WTC11 (cell line): ENCODE measurements around the gene GREB1. TPM values are rescaled to one million over a fixed set of nuclear protein-coding genes. Genes with fewer than 3 reads are reported as not detected.

ENCODE experiments used
- ATAC-seq: fragments of 200-7000 bp; cut with Tn5 transposase; 2 replicates; pipeline ENCODE4 v1.10.0; 2021; ENCODE audit warnings: mild to moderate bottlenecking, moderate library complexity
- CTCF ChIA-PET: fragments of 300-600 bp; sonication (Branson Sonifier 250); formaldehyde crosslinking; loops from one replicate; lab custom pipeline; 2021; ENCODE audit warnings: antibody characterized with exemption; lab: Charles Lee
- POLR2A ChIA-PET: fragments of 350-600 bp; sonication (Branson Sonifier 250); formaldehyde crosslinking; loops from one replicate; lab custom pipeline; 2021; ENCODE audit warnings: antibody characterized with exemption; lab: Charles Lee
- DNase-seq: peaks from one replicate; pipeline ENCODE4 v3.0.0; 2021; ENCODE audit warnings: low spot score
- H3K27ac Mint-ChIP-seq: 2 replicates; pipeline ENCODE4 v1.8.0; 2021; ENCODE audit warnings: mixed read lengths
- H3K27me3 Mint-ChIP-seq: 2 replicates; pipeline ENCODE4 v1.8.0; 2021; ENCODE audit warnings: low read depth, mild to moderate bottlenecking, moderate library complexity, mixed read lengths
- H3K36me3 Mint-ChIP-seq: 2 replicates; pipeline ENCODE4 v1.8.0; 2021; ENCODE audit warnings: mixed read lengths
- H3K4me1 Mint-ChIP-seq: 2 replicates; pipeline ENCODE4 v1.8.0; 2022; ENCODE audit warnings: mixed read lengths
- H3K4me3 Mint-ChIP-seq: 2 replicates; pipeline ENCODE4 v1.8.0; 2021; ENCODE audit warnings: mild to moderate bottlenecking, moderate library complexity, mixed read lengths
- H3K9me3 Mint-ChIP-seq: 2 replicates; pipeline ENCODE4 v1.8.0; 2021; ENCODE audit warnings: mixed read lengths
- AFF4 ChIP-seq: sonication (generic); formaldehyde crosslinking; IDR thresholded peaks from 2 replicates; pipeline ENCODE4 v1.8.1; 2023; ENCODE audit warnings: mild to moderate bottlenecking, missing genetic modification reagents, borderline replicate concordance
- CDX4 ChIP-seq: fragments of 250-450 bp; sonication (Bioruptor Pico); IDR thresholded peaks from 2 replicates; pipeline ENCODE4 v1.9.0; 2021; ENCODE audit warnings: moderate library complexity, mild to moderate bottlenecking, inconsistent platforms, borderline replicate concordance
- E2F5 ChIP-seq: sonication (generic); formaldehyde crosslinking; IDR thresholded peaks from 2 replicates; pipeline ENCODE4 v1.8.1; 2022; ENCODE audit warnings: mild to moderate bottlenecking, moderate library complexity, missing genetic modification reagents
- ELF4 ChIP-seq: sonication (generic); formaldehyde crosslinking; IDR thresholded peaks from 2 replicates; pipeline ENCODE4 v1.8.1; 2022; ENCODE audit warnings: low read depth, mild to moderate bottlenecking, moderate library complexity, missing genetic modification reagents
- ESRRA ChIP-seq: sonication (generic); formaldehyde crosslinking; IDR thresholded peaks from 2 replicates; pipeline ENCODE4 v1.8.1; 2022; ENCODE audit warnings: mild to moderate bottlenecking, missing genetic modification reagents, borderline replicate concordance
- FOXK1 ChIP-seq: sonication (generic); formaldehyde crosslinking; IDR thresholded peaks from 2 replicates; pipeline ENCODE4 v1.8.0; 2022; ENCODE audit warnings: mild to moderate bottlenecking, moderate library complexity, missing genetic modification reagents
- FOXP1 ChIP-seq: sonication (generic); formaldehyde crosslinking; IDR thresholded peaks from 2 replicates; pipeline ENCODE4 v1.8.0; 2022; ENCODE audit warnings: missing genetic modification reagents, mild to moderate bottlenecking, moderate library complexity, borderline replicate concordance
- FOXP4 ChIP-seq: sonication (generic); formaldehyde crosslinking; IDR thresholded peaks from 2 replicates; pipeline ENCODE4 v1.8.0; 2022; ENCODE audit warnings: mild to moderate bottlenecking, missing genetic modification reagents
- IRF2 ChIP-seq: sonication (generic); formaldehyde crosslinking; IDR thresholded peaks from 2 replicates; pipeline ENCODE4 v1.8.0; 2022; ENCODE audit warnings: low read depth, missing genetic modification reagents, borderline replicate concordance
- MLX ChIP-seq: sonication (generic); formaldehyde crosslinking; IDR thresholded peaks from 2 replicates; pipeline ENCODE4 v1.8.1; 2023; ENCODE audit warnings: mild to moderate bottlenecking, missing genetic modification reagents, moderate library complexity
- NR2C2 ChIP-seq: sonication (generic); formaldehyde crosslinking; IDR thresholded peaks from 2 replicates; pipeline ENCODE4 v1.8.0; 2022; ENCODE audit warnings: mild to moderate bottlenecking, missing genetic modification reagents
- ZNF396 ChIP-seq: fragments of 250-450 bp; sonication (Bioruptor Pico); IDR thresholded peaks from 2 replicates; pipeline ENCODE4 v1.8.0; 2021; ENCODE audit warnings: mild to moderate bottlenecking, moderate library complexity, borderline replicate concordance
- ZNF423 ChIP-seq: fragments of 250-450 bp; sonication (Bioruptor Pico); IDR thresholded peaks from 2 replicates; pipeline ENCODE4 v2.1.2; 2022; ENCODE audit warnings: mild to moderate bottlenecking, moderate library complexity
- total RNA-seq: library from RNA; stranded (reverse); gene quantifications from 3 replicates; pipeline ENCODE4 v1.2.3, GENCODE V29; 2021
- TF ChIP-seq, protein P1 (sequence below): sonication (generic); formaldehyde crosslinking; IDR thresholded peaks from 2 replicates; pipeline ENCODE4 v1.8.1; 2023; ENCODE audit warnings: mild to moderate bottlenecking, missing genetic modification reagents, moderate library complexity
- TF ChIP-seq, protein P2 (sequence below): fragments of 250-450 bp; sonication (Bioruptor Pico); IDR thresholded peaks from 2 replicates; pipeline ENCODE4 v1.9.0; 2021; ENCODE audit warnings: mild to moderate bottlenecking, borderline replicate concordance

The GREB1 gene
- total RNA-seq, 1 experiment from 2014 or later = 35.7 TPM

DNA sequence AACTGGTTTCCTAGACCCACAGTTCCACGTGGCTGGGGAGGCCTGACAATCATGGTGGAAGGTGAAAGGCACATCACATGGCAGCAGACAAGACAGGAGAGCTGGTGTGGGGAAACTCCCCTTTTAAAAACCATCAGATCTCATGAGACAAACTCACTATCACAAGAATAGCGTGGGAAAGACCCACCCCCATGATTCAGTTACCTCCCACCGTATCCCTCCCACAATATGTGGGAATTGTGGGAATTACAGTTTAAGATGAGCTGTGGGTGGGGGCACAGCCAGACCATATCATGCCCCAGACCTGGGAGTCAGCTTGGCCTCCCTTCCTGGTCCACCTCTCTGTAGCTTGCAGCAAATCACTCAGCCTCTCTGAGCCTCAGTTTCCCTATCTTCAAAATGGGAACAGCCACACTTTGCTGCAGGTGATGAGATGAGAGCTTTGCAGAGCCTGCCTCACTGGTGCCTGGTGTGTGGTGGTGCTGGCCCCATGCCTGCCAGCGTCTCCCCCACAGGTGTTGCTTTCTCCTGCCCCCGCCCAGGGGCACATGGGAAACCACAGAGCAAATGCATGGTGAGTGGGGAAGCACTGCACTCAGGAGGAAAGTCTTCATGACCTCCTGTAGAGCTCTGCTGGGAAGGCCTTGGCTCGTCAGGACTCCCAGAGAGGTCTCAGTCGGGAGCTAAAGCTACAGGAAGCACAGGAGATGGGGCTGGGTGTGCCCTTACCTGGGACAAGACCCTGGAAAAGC is 31.1 kb downstream of the GREB1 start:
- peaks cover 9% of the 10 kb centered on the region for H3K4me1 Mint-ChIP-seq
- no peak for DNase-seq
- ChIA-PET CTCF (interaction anchor here (1.1 to 2.1 kb wide), 3 partner anchors 18 to 87 kb away, joined by 7 to 15 read pairs (median 8); no protein-coding TSS in a partner anchor), POLR2A (no interaction called here)
- no peak overlapping the region for H3K4me3 Mint-ChIP-seq
- no peak for TF ChIP-seq ZNF396 (CRISPR knock-in tag)
- TF ChIP-seq ZNF423 (CRISPR knock-in tag) = peak; percentile 36; the same call in 1 of the 2 replicates
- no peak for TF ChIP-seq ESRRA (CRISPR knock-in tag)
- TF ChIP-seq MLX (CRISPR knock-in tag) = no peak
- H3K36me3 Mint-ChIP-seq = peaks cover 8% of the 10 kb centered on the region; the same call in 1 of the 2 replicates
- no peak for ATAC-seq
- no peak overlapping the region; the same call in 1 of the 2 replicates for H3K27ac Mint-ChIP-seq
- no peaks in the 10 kb centered on the region for H3K9me3 Mint-ChIP-seq
- H3K27me3 Mint-ChIP-seq = no peaks in the 10 kb centered on the region

DNA sequence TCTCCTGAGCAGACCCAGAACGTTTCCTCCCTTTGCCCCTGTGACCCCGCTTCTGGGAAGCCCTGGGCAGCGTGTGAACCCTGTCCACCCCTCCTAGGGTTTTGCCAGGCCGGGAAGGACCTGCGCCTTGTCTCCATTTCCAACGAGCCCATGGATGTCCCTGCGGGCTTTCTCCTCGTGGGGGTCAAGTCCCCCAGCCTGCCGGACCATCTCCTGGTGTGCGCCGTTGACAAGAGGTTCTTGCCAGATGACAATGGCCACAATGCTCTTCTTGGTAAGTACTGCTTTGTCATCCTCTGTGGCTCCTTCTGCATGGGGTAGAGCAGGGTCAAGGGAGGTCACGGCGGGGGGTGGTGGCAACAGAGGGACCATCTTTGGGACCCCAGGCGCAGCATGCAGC is 32.5 kb downstream of the GREB1 start:
- DNase-seq (no peak), ATAC-seq (no peak)
- POLR2A ChIA-PET = no interaction called here
- Mint-ChIP-seq H3K4me3 (no peak overlapping the region), H3K36me3 (peaks cover 8% of the 10 kb centered on the region; the same call in 1 of the 2 replicates), H3K27me3 (no peaks in the 10 kb centered on the region), H3K27ac (no peak overlapping the region), H3K4me1 (peaks cover 12% of the 10 kb centered on the region), H3K9me3 (no peaks in the 10 kb centered on the region)
- CTCF ChIA-PET = interaction anchor here (0.6 to 2.1 kb wide), 3 partner anchors 17 to 31 kb away, joined by 3 to 15 read pairs (median 8); no protein-coding TSS in a partner anchor
- TF ChIP-seq, protein P1, sequence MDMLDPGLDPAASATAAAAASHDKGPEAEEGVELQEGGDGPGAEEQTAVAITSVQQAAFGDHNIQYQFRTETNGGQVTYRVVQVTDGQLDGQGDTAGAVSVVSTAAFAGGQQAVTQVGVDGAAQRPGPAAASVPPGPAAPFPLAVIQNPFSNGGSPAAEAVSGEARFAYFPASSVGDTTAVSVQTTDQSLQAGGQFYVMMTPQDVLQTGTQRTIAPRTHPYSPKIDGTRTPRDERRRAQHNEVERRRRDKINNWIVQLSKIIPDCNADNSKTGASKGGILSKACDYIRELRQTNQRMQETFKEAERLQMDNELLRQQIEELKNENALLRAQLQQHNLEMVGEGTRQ (CRISPR knock-in tag) = no peak
- TF ChIP-seq E2F5 (CRISPR knock-in tag) = no peak
- TF ChIP-seq IRF2 = no peak
- no peak for TF ChIP-seq FOXK1
- no peak for TF ChIP-seq ELF4 (CRISPR knock-in tag)
- TF ChIP-seq, protein P2, sequence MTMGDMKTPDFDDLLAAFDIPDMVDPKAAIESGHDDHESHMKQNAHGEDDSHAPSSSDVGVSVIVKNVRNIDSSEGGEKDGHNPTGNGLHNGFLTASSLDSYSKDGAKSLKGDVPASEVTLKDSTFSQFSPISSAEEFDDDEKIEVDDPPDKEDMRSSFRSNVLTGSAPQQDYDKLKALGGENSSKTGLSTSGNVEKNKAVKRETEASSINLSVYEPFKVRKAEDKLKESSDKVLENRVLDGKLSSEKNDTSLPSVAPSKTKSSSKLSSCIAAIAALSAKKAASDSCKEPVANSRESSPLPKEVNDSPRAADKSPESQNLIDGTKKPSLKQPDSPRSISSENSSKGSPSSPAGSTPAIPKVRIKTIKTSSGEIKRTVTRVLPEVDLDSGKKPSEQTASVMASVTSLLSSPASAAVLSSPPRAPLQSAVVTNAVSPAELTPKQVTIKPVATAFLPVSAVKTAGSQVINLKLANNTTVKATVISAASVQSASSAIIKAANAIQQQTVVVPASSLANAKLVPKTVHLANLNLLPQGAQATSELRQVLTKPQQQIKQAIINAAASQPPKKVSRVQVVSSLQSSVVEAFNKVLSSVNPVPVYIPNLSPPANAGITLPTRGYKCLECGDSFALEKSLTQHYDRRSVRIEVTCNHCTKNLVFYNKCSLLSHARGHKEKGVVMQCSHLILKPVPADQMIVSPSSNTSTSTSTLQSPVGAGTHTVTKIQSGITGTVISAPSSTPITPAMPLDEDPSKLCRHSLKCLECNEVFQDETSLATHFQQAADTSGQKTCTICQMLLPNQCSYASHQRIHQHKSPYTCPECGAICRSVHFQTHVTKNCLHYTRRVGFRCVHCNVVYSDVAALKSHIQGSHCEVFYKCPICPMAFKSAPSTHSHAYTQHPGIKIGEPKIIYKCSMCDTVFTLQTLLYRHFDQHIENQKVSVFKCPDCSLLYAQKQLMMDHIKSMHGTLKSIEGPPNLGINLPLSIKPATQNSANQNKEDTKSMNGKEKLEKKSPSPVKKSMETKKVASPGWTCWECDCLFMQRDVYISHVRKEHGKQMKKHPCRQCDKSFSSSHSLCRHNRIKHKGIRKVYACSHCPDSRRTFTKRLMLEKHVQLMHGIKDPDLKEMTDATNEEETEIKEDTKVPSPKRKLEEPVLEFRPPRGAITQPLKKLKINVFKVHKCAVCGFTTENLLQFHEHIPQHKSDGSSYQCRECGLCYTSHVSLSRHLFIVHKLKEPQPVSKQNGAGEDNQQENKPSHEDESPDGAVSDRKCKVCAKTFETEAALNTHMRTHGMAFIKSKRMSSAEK (CRISPR knock-in tag) = no peak
- TF ChIP-seq ESRRA (CRISPR knock-in tag) = no peak
- TF ChIP-seq CDX4 (CRISPR knock-in tag) = no peak
- no peak for TF ChIP-seq FOXP1 (CRISPR knock-in tag)
- TF ChIP-seq NR2C2 (CRISPR knock-in tag) = no peak
- TF ChIP-seq ZNF423 (CRISPR knock-in tag) = no peak
- no peak for TF ChIP-seq FOXP4 (CRISPR knock-in tag)
- no peak for TF ChIP-seq AFF4 (CRISPR knock-in tag)
